ENCODE results near the gene PNMA8B.

PNMA8B gene

DNA sequence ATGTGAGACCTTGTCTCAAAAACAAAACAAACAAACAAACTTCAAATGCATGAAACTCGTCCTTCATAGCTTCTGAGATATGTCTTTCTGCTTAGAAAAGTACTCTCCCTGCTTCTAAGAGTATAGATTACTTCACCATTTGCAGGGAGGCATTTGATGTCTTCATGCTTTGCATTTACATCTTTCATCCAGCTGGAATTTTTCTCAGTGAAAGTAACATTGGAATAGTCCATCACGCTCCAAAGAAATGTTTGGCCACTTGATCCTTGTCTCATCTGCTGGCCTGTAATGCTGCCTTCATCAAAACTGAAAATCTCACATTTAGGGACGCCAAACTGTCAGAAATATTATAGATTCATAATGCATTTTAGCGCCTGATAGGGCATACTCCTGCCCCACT lies 43.5 kb downstream of the PNMA8B start:
- no peak for FAIRE-seq

DNA sequence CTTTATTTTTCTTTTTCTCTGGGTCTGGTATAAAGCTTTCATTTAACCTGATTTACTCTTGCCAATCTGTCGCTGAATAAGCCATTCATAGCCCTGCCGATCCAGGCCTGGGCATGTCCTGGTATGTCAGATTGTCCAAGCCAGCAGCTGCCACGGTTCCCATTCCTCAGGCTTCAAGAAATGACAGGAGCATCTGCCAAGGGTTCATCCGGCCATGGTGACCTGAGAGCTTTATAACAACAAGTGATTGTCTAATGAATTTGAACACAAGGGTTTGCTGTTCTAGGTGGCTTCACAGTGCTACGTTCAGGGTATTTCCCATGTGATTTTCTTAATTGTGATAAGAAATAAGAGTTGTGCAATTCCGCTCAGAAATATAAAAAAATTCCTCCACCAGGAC lies 44.3 kb downstream of the PNMA8B start:
- no peak for FAIRE-seq

DNA sequence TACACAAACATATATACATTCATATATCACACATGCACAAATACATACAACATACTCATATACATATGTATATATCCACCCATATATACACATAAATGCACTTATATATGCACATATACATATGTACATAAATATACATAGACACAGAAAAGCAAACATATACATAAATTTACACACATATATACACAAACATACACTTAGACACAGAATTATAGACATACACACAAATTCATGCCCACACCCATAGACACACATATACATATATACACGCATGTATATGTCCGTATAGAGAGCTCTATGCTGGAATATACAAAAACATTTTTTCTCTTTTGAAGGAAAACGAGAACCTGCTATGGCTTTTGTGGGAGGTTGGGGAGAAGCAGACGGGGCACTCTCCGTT lies 44.9 kb downstream of the PNMA8B start:
- no peak for FAIRE-seq

DNA sequence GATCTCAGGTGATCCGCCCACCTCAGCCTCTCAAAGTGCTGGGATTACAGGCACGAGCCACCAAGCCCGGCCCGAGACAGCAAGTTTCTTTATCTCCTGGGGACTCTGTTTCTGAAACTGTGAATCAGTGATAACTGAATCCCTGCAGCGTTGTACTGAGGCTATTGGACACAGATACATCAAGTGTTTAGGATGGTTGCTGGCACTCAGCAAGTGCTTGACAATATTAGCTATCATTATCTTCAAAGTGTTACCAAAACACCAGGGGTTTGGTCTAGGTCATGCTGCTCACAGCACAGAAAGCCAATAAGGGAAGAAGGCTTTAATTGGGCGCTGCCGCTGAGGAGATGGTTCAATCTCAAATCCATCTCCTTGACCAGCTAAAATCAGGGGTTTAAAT lies 46.4 kb downstream of the PNMA8B start:
- FAIRE-seq: no peak

DNA sequence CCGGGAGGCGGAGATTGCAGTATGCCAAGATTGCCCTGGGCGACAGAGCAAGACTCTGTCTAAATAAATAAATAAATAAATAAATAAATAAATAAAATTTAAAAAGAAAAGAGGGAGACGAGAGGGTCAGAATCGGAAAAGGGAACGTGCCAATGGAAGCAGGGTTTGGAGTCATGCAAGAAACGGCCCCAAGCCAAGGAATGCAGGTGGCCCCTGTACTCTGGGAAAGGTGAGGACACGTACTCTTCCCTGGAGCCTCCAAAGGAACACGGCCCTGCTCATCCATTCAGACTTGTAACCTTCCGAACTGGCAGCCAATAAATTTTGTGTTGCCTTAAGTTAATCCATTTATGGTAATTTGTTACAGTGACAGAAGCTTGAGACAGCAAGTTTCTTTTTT lies 47.1 kb downstream of the PNMA8B start:
- FAIRE-seq: no peak

DNA sequence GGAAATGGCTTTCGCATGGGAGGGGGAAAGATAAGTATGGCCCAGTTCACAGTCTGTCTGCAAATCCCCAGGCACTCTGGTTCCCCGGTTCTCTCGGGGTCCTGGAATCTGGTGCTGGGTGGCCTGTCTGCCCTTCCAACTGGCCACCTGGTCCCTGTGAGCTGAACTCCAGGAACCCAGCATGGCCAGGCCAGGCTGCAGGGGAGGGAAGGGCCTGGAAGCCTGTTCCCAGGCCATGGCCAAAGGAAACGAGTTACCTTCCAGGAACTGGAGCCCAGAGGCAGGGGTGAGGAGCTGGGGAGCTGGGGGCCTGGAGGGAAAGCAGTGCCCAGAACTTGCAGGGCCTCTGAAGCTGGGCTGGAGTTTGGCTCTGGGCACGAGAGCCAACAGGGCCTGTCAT lies 47.8 kb downstream of the PNMA8B start:
- FAIRE-seq: no peak

DNA sequence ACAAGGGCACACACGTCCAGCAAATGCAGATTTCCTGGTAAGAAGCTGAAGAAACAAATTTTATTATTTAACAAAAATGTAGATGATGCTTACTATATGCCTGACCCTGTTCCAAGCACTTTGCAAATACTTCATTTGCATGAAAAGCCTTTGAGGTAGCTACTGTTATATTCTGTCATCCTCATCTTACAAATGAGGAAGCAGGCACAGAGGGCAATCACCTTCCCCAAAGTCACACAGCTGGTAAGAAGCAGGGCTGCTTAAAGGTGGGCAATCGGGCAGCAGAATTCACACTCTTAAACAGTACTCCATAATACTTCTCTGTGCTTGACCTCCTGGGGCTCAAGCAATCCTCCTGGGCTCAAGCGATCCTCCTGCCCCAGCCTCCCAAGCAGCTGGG lies 48.7 kb downstream of the PNMA8B start:
- no peak for FAIRE-seq

DNA sequence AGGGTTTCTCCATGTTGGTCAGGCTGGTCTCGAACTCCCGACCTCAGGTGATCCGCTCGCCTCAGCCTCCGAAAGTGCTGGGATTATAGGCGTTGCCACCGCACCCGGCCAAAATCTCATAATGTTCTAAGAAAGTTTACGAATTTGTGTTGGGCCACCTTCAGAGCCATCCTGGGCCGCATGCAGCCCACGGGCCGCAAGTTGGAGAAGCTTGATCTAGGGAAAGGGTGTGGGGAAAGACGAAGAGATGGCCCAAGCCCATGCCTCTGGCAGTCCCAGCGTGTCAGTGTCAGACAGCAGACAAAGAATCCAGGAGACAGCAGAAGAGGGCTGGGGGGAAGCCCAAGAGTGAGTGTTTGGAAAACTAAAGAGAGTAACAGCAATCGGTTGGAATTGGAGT lies 49.6 kb downstream of the PNMA8B start:
- no peak for FAIRE-seq

DNA sequence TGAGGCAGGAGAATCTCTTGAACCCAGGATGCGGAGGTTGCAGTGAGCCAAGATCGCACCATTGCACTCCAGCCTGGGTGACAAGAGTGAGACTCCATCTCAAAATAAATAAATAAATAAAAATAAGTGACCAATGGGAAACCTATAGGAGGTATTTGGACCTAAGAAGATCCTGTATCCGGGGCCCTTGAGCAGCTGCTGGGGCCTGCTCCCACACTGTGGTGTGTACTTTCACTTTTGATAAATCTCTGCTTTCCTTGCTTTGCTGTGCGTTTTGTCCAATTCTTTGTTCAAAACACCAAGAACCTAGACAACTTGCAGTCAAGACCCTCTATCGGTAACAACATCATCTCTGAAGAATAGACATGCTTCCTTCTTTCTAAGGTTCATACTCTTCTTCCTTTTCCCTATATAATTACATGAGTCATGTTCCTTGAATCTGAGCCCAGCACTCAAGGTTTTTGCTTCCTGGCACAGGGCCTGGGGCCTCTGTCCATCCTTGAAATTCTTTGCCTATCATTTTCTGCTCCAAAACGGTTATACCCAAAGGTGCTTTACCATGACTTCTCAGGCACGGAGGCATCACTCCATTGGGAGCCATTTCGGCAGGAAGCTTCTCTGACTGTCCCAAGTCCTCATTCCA lies 52.7 kb downstream of the PNMA8B start:
- no peak for FAIRE-seq

DNA sequence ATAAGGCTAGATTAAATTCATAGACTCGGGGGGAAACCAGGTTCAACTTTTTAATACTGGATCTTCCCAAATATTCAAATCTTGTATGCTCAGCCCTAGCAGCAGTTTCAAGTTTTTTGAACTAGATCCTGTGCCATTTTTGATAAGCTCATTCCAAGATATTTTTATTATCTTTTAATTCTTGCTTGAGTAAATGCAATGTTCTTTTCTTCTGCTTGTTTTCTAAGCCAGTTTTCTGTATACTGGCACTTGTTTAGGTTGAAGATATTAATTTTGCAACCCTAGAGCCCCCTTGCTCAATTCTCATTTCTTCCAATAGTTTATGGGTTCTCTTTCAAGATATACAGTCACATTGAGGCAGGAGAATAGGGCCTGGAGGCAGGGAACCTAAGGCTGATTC lies 53.8 kb downstream of the PNMA8B start:
- FAIRE-seq: no peak

All from endometrium (tissue), 2 donors.